Tibial nerve (tissue), 3 donors: ENCODE data around the gene EBF4.
"Not testable (repeated sequence)": the region's sequence is repeated elsewhere in the genome, so short reads cannot be mapped to it uniquely, and the experiment has no call there.

Experiments used
- CTCF ChIP-seq, 5 experiments: fragments of 200-600 bp in 3 of 5; fragments of 450-650 bp in 2 of 5; sonication (generic) in 3 of 5; IDR thresholded peaks; one replicate each; pipeline ENCODE4 v1.5.1; 2016 to 2019; ENCODE audit warnings: antibody characterized with exemption in 5 of 5, mild to moderate bottlenecking in 3 of 5, moderate library complexity in 2 of 5
- POLR2A ChIP-seq, 2 donors: fragments of 450-650 bp; IDR thresholded peaks; one replicate each; pipeline ENCODE4 v1.6.1; 2017; ENCODE audit warnings: antibody characterized with exemption in 2 of 2, mild to moderate bottlenecking in 2 of 2, moderate library complexity in 2 of 2

- not testable (repeated sequence) for TF ChIP-seq POLR2A, CTCF (IDR thresholded peaks at IDR 0.05)
Observed at GRCh38 chr20:2770091-2770490, 77.5 kb downstream of the EBF4 start.
